Panc1 (cell line): ENCODE measurements around the gene MGAT5. TPM values are rescaled to one million over a fixed set of nuclear protein-coding genes. Genes with fewer than 3 reads are reported as not detected.

Source experiments
- ATAC-seq: fragments of 200-7000 bp; cut with Tn5 transposase; 2 replicates; pipeline ENCODE4 v1.9.1; 2020; ENCODE audit warnings: mild to moderate bottlenecking, moderate library complexity
- BruUV-seq: library from RNA; stranded (reverse); fragments of 400-500 nt; replicated peaks from 2 replicates; lab custom pipeline; 2021; lab: Mats Ljungman, UMichigan
- CTCF ChIA-PET: fragments of 300-600 bp; sonication (Branson Sonifier 250); formaldehyde crosslinking; loops from one replicate; lab custom pipeline; 2022; ENCODE audit warnings: antibody characterized with exemption; lab: Charles Lee
- POLR2A ChIA-PET: fragments of 300-600 bp; sonication (Branson Sonifier 250); formaldehyde crosslinking; loops from one replicate; lab custom pipeline; 2022; ENCODE audit warnings: antibody characterized with exemption; lab: Charles Lee
- DNase-seq: peaks from one replicate; pipeline ENCODE4 v3.0.0-alpha.2; 2010; ENCODE audit warnings: low read depth, low spot score
- H3K27ac ChIP-seq: 2 replicates; pipeline ENCODE4 v1.5.1; 2011; ENCODE audit warnings: mild to moderate bottlenecking, low read length, inconsistent platforms
- H3K27me3 ChIP-seq: fragments of 200-500 bp; sonication (Bioruptor generic); 2 replicates; pipeline ENCODE4 v1.6.0; 2014; ENCODE audit warnings: low read length, inconsistent platforms; ENCODE audit not compliant: control insufficient read depth, insufficient read depth
- H3K36me3 ChIP-seq: fragments of 200-500 bp; sonication (Bioruptor generic); 2 replicates; pipeline ENCODE4 v1.5.1; 2014; ENCODE audit warnings: inconsistent platforms, mild to moderate bottlenecking, low read length, moderate library complexity; ENCODE audit not compliant: control insufficient read depth, insufficient read depth
- H3K4me1 ChIP-seq: 2 replicates; pipeline ENCODE4 v1.5.1; 2011; ENCODE audit warnings: inconsistent platforms, mild to moderate bottlenecking, low read length, moderate library complexity; ENCODE audit not compliant: control insufficient read depth, insufficient read depth
- H3K4me3 ChIP-seq, 2 experiments: 2 replicates each; pipeline ENCODE4 v1.5.1; 2011 to 2012; ENCODE audit warnings: low read depth in 2 of 2, low read length in 2 of 2, mild to moderate bottlenecking in 2 of 2, inconsistent platforms in 1 of 2, moderate library complexity in 1 of 2
- H3K9me3 ChIP-seq: fragments of 200-500 bp; sonication (Bioruptor generic); 2 replicates; pipeline ENCODE4 v1.5.1; 2014; ENCODE audit warnings: low read depth, mild to moderate bottlenecking, inconsistent platforms, low read length, moderate library complexity; ENCODE audit not compliant: control insufficient read depth, insufficient read depth
- POLR2AphosphoS5 ChIP-seq: IDR thresholded peaks from 2 replicates; pipeline ENCODE4 v1.6.1; 2012; ENCODE audit warnings: mild to moderate bottlenecking, low read depth, low read length, moderate library complexity
- SIN3A ChIP-seq: IDR thresholded peaks from 2 replicates; pipeline ENCODE4 v1.6.1; 2012; ENCODE audit warnings: low read depth, mild to moderate bottlenecking, low read length, moderate library complexity, borderline replicate concordance; ENCODE audit not compliant: insufficient read depth
- TCF7L2 ChIP-seq: IDR thresholded peaks from 2 replicates; pipeline ENCODE4 v1.6.1; 2011; ENCODE audit warnings: mild to moderate bottlenecking, low read depth, low read length, inconsistent platforms
- in situ Hi-C: cut with HindIII; loops from 2 replicates; pipeline ENCODE4 v1.10.0; 2016; ENCODE audit warnings: low sequenced_read_pairs, low pct_unique_long_range_greater_than_20kb
- intact Hi-C: fragments of 100-400 bp; cut with micrococcal nuclease; formaldehyde crosslinking; loops from one replicate; pipeline ENCODE4 v1.10.0; 2022; ENCODE audit not compliant: unreplicated experiment
- total RNA-seq: library from RNA; stranded (reverse); gene quantifications from one replicate; pipeline ENCODE4 v1.2.1, GENCODE V29; 2021; ENCODE audit not compliant: unreplicated experiment
- TF ChIP-seq, protein P1 (sequence below): fragments of 450-650 bp; IDR thresholded peaks from 2 replicates; pipeline ENCODE4 v1.5.1; 2017; ENCODE audit warnings: mild to moderate bottlenecking
- TF ChIP-seq, protein P2 (sequence below), 2 experiments: IDR thresholded peaks; 2 replicates each; pipeline ENCODE4 v1.6.1; 2011 to 2012; ENCODE audit warnings: low read depth in 2 of 2, control low read depth in 1 of 2, low read length in 1 of 2, mild to moderate bottlenecking in 1 of 2, moderate library complexity in 1 of 2; ENCODE audit not compliant: insufficient read depth in 1 of 2

Gene MGAT5
- total RNA-seq, 1 experiment from 2014 or later: 22.1 TPM

DNA sequence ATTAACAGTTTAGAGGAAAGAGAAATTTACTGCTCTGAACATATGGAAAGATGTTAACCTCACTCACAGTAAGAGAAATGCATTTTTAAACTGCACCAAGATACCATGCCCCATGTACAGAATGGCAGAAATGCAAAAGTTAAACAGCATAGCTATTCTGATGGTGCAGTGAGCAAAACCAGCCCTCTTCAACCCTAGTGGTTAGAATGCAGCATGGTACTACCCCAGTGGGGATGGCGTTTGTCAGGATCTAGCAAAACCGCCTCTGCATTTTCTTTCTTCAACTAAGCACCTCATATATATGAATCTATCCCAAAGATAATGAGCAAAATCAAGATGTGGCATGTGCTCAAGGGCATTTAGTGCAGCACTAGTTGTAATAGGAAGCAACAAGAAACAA lies 98.0 kb downstream of the MGAT5 start:
- Histone ChIP-seq H3K4me1 (no peaks in the 10 kb centered on the region), H3K4me3 (no peak overlapping the region), H3K27ac (no peak overlapping the region), H3K9me3 (no peaks in the 10 kb centered on the region), H3K27me3 (no peaks in the 10 kb centered on the region), H3K36me3 (no peaks in the 10 kb centered on the region; the same call in 1 of the 2 replicates)
- no TSS peak for BruUV-seq
- ATAC-seq (no peak), DNase-seq (no peak)
- intact Hi-C loops: no loop called here
- in situ Hi-C loops: no loop called here
- TF ChIP-seq, protein P1, sequence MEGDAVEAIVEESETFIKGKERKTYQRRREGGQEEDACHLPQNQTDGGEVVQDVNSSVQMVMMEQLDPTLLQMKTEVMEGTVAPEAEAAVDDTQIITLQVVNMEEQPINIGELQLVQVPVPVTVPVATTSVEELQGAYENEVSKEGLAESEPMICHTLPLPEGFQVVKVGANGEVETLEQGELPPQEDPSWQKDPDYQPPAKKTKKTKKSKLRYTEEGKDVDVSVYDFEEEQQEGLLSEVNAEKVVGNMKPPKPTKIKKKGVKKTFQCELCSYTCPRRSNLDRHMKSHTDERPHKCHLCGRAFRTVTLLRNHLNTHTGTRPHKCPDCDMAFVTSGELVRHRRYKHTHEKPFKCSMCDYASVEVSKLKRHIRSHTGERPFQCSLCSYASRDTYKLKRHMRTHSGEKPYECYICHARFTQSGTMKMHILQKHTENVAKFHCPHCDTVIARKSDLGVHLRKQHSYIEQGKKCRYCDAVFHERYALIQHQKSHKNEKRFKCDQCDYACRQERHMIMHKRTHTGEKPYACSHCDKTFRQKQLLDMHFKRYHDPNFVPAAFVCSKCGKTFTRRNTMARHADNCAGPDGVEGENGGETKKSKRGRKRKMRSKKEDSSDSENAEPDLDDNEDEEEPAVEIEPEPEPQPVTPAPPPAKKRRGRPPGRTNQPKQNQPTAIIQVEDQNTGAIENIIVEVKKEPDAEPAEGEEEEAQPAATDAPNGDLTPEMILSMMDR: no peak
- TF ChIP-seq, protein P2, sequence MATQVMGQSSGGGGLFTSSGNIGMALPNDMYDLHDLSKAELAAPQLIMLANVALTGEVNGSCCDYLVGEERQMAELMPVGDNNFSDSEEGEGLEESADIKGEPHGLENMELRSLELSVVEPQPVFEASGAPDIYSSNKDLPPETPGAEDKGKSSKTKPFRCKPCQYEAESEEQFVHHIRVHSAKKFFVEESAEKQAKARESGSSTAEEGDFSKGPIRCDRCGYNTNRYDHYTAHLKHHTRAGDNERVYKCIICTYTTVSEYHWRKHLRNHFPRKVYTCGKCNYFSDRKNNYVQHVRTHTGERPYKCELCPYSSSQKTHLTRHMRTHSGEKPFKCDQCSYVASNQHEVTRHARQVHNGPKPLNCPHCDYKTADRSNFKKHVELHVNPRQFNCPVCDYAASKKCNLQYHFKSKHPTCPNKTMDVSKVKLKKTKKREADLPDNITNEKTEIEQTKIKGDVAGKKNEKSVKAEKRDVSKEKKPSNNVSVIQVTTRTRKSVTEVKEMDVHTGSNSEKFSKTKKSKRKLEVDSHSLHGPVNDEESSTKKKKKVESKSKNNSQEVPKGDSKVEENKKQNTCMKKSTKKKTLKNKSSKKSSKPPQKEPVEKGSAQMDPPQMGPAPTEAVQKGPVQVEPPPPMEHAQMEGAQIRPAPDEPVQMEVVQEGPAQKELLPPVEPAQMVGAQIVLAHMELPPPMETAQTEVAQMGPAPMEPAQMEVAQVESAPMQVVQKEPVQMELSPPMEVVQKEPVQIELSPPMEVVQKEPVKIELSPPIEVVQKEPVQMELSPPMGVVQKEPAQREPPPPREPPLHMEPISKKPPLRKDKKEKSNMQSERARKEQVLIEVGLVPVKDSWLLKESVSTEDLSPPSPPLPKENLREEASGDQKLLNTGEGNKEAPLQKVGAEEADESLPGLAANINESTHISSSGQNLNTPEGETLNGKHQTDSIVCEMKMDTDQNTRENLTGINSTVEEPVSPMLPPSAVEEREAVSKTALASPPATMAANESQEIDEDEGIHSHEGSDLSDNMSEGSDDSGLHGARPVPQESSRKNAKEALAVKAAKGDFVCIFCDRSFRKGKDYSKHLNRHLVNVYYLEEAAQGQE (IDR thresholded peaks at IDR 0.05; ENCODE audit: insufficient read depth in 1 of 2, low read depth in 2 of 2, low read length in 1 of 2): no peak
- no peak for TF ChIP-seq SIN3A
- TF ChIP-seq TCF7L2: no peak
- no peak for TF ChIP-seq POLR2AphosphoS5
- ChIA-PET CTCF (no interaction called here), POLR2A (no interaction called here)

DNA sequence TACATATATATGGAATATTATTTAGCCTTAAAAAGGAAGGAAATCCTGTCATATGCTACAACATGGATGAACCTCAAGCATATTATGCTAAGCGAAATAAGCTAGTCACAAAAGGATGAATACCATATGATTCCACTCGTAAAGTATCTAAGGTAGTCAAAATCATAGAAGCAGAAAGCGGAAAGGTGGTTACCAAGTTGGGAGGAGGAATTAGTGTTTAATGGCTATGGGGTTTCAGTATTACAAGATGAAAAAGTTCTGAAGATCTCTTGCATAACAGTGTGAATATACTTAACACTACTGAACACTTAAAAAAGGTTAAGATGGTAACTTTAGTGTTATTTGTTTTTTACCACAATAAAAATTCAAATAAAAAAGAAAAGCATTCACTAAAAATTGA lies 99.0 kb downstream of the MGAT5 start:
- TF ChIP-seq, protein P2 (IDR thresholded peaks at IDR 0.05; ENCODE audit: insufficient read depth in 1 of 2, low read depth in 2 of 2, low read length in 1 of 2): no peak
- TF ChIP-seq, protein P1: no peak
- no peak for TF ChIP-seq SIN3A
- no peak for TF ChIP-seq TCF7L2
- no peak for TF ChIP-seq POLR2AphosphoS5
- ChIA-PET POLR2A (no interaction called here), CTCF (no interaction called here)
- Histone ChIP-seq H3K4me1 (no peaks in the 10 kb centered on the region), H3K27me3 (no peaks in the 10 kb centered on the region), H3K27ac (no peak overlapping the region), H3K9me3 (no peaks in the 10 kb centered on the region), H3K36me3 (no peaks in the 10 kb centered on the region; the same call in 1 of the 2 replicates), H3K4me3 (no peak overlapping the region)
- DNase-seq (no peak), ATAC-seq (no peak)
- in situ Hi-C loops: no loop called here
- no TSS peak for BruUV-seq
- intact Hi-C loops: no loop called here
